HG02798 (cell line): ENCODE data around the gene SENP5.
"Not testable (repeated sequence)": the region's sequence is repeated elsewhere in the genome, so short reads cannot be mapped to it uniquely, and the experiment has no call there.

Source experiments
- ATAC-seq: cut with Tn5 transposase; IDR thresholded peaks from one replicate; pipeline ENCODE4 v1.9.1; 2021; ENCODE audit warnings: mild to moderate bottlenecking; ENCODE audit not compliant: unreplicated experiment, poor library complexity

The SENP5 gene

GRCh38 chr3:196867507-196868296, at the start of gene SENP5:
TSS of gene SENP5 (plus strand) at chr3:196867920. CDS start at chr3:196885182, 17,262 bp downstream.
- ATAC-seq = peak; percentile 93

- no peak for ATAC-seq
Measured at GRCh38 chr3:196821806-196822355, 45.8 kb upstream of the SENP5 start.

GRCh38 chr3:196829651-196830050, 38.1 kb upstream of the SENP5 start:
- ATAC-seq = not testable (repeated sequence)

- no peak for ATAC-seq
Measured at GRCh38 chr3:196835086-196835485, 32.6 kb upstream of the SENP5 start.

- ATAC-seq = not testable (repeated sequence)
Measured at GRCh38 chr3:196836626-196837025, 31.1 kb upstream of the SENP5 start.

DNA sequence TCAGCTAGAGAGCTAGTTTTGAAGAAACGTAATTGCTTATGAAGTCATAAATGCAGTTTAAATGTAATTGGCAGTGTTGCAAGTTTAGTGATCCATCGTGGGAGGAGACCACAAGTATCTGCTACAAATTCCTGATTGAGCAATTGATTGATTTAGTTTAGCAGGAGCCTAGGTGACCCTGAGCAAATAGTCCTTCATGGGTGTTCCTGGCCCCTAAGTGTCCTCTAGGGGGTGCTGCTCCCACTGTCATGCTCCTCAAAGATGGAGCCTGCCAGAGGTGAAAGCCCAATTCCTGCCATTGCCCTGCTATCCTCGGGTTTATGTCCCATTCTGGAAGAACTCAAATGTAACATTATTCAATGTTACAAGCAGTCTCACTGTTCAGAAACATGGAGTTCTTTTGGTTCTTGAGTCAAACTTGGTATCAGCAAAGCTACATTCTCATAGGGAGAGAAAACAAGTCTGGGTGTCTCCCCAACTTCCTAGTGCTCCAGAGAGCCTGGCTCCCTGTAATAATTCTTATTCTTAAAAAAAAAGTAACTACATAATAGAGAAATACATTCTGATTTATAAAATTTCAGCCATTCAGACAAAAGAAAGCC, 29.8 kb upstream of the SENP5 start:
- ATAC-seq = peak; percentile 64

GRCh38 chr3:196839351-196839750, 28.4 kb upstream of the SENP5 start:
- ATAC-seq = not testable (repeated sequence)

- no peak for ATAC-seq
Measured at GRCh38 chr3:196842567-196843434, 24.9 kb upstream of the SENP5 start.

- ATAC-seq = no peak
Measured at GRCh38 chr3:196843435-196844110, 24.1 kb upstream of the SENP5 start.

- ATAC-seq = not testable (repeated sequence)
Measured at GRCh38 chr3:196844235-196845219, 23.2 kb upstream of the SENP5 start.

GRCh38 chr3:196848375-196848774, 19.3 kb upstream of the SENP5 start:
- ATAC-seq = not testable (repeated sequence)

DNA sequence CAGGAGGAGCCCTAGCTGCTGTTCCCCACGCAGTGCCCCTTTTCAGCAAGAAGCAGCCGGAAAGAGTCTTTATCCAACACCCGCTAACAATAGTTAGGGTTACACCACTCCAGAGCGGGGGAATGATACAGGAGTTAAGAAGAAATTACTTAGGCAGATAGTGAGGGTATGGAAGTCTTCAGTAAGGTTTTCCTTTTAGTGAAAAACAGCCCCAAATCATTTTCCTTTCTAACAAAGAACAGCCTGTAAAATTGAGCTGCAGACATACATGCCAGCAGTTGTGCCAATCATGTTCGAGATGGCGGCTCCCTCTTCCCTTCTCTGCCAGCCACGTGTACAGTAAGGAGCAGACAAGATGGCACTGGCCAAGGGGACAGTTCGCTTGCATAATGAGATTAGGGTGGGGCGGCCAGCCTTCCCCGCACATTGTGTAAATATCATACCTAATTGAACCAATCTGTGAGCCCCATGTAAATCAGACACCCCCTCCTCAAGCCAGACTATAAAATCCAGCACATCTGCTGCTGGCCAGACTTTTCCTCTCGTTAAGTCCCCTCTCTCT, 18.5 kb upstream of the SENP5 start:
- no peak for ATAC-seq

DNA sequence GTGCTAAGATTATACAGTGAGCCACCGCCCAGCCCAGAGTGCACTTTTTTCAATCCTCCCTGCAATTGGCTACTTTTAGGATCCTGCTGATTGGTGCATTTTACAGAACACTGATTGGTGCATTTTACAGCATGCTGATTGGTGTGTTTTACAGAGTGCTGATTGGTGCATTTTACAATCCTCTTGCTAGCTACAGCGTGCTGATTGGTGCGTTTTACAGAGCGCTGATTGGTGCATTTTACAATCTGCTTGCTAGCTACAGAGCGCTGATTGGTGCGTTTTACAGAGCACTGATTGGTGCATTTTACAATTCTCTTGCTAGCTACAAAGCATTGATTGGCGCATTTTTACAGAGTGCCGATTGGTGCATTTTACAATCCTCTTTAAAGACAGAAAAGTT, 4.7 kb upstream of the SENP5 start:
- ATAC-seq = not testable (repeated sequence)

DNA sequence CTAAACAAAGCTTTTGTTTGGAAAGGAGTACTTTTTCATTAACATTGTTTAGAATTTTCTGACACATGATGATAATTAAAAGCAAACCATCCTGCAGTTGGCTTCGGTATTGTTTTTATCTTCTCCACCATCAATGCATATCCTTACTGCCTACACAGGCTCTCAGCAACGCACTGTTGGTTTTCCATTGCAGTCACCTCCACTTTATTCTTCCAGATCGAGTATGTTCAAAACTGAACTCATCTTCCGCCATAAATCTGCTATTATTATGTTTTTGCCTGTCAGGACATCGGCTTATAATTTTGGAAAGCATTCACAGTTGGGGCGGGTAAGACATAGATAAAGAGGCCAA, 589 bp upstream of the SENP5 start:
- no peak for ATAC-seq

- ATAC-seq = peak; percentile 20
Measured at GRCh38 chr3:196868297-196868661, 559 bp downstream of the SENP5 start.

- no peak for ATAC-seq
Measured at GRCh38 chr3:196872316-196872715, 4.6 kb downstream of the SENP5 start.

DNA sequence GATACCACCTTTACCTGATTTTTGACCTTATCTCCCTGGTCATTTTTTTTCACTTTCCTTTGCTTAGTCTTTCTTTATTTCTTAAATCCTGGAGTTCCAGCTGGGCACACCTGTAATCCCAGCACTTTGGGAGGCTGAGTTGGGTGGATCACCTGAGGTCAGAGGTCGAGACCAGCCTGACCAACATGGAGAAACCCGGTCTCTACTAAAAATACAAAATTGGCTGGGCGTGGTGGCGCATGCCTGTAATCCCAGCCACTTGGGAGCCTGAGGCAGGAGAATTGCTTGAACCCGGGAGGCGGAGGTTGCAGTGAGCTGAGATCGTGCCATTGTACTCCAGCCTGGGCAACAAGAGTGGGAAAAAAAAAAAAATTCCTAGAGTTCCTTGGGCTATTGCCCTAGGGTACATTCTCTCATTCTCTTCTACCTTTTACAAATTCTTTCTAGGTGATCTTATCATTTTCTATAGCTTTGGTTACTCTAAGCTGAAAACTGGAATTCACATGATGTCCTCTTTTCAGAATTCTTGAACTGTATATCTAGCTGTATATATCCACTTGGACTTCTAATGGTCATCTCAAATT, 6.9 kb downstream of the SENP5 start:
- not testable (repeated sequence) for ATAC-seq

DNA sequence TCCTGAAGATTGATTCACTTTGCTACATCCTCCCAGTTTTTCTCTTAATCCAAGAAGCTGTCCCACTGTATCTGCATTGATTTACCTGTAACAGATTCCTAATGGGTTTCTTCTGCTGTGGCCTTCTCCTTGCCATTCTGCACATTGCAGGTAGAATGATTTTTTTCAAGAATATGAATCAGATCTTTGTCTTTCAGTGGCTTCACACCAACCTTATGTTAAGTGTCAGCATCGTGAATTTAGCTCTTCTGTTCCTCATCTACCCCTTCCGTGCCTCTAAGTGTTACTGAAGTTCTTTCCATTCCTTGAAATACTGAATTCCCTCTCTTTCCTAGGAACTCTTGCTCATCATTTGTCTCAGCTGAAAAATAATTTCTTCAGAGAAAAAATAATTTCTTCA, 7.5 kb downstream of the SENP5 start:
- no peak for ATAC-seq
